ENCODE results near the gene PBX2.
"Not testable (repeated sequence)": the region's sequence is repeated elsewhere in the genome, so short reads cannot be mapped to it uniquely, and the experiment has no call there.

PBX2 gene

GRCh38 chr6:32188381-32189068, 1.5 kb downstream of the PBX2 start:
- peak overlapping the region; percentile 75 for H3K27ac ChIP-seq
- DNase-seq (ENCODE audit: low read depth, low spot score), result no peak

GRCh38 chr6:32187725-32188380, 2.1 kb downstream of the PBX2 start:
- not testable (repeated sequence) for DNase-seq (ENCODE audit: low read depth, low spot score); H3K27ac ChIP-seq

- peak overlapping the region; percentile 28 for H3K27ac ChIP-seq
- no peak for DNase-seq (ENCODE audit: low read depth, low spot score)
Measured at GRCh38 chr6:32187009-32187709, 2.8 kb downstream of the PBX2 start.

- H3K27ac ChIP-seq, result peak overlapping the region; percentile 28
- DNase-seq (ENCODE audit: low read depth, low spot score), result not testable (repeated sequence)
Measured at GRCh38 chr6:32186151-32186840, 3.7 kb downstream of the PBX2 start.

GRCh38 chr6:32185681-32186131, 4.3 kb downstream of the PBX2 start:
- H3K27ac ChIP-seq, result peak overlapping the region; percentile 28

GRCh38 chr6:32184084-32184640, 5.8 kb downstream of the PBX2 start, which contains the start of gene AGER:
AGER (minus strand) TSS chr6:32184253; CDS start chr6:32184222, 31 bp downstream.
- DNase-seq (ENCODE audit: low read depth, low spot score), result no peak
- no peak within 1 kb of the TSS for H3K27ac ChIP-seq

More at GRCh38 chr6:32185681-32186131, 4.3 kb downstream of the PBX2 start:
- DNase-seq (ENCODE audit: low read depth, low spot score), result not testable (repeated sequence)

GRCh38 chr6:32183483-32184083, 6.4 kb downstream of the PBX2 start:
- no peak overlapping the region for H3K27ac ChIP-seq
- no peak for DNase-seq (ENCODE audit: low read depth, low spot score)

- DNase-seq (ENCODE audit: low read depth, low spot score), result no peak
- no peak overlapping the region for H3K27ac ChIP-seq
Measured at GRCh38 chr6:32183030-32183429, 7.0 kb downstream of the PBX2 start.

GRCh38 chr6:32182555-32182981, 7.4 kb downstream of the PBX2 start:
- H3K27ac ChIP-seq, result no peak overlapping the region

GRCh38 chr6:32181915-32182529, 8.0 kb downstream of the PBX2 start:
- DNase-seq (ENCODE audit: low read depth, low spot score), result no peak

More at GRCh38 chr6:32182555-32182981, 7.4 kb downstream of the PBX2 start:
- DNase-seq (ENCODE audit: low read depth, low spot score), result no peak

GRCh38 chr6:32181148-32181702, 8.8 kb downstream of the PBX2 start:
- no peak for DNase-seq (ENCODE audit: low read depth, low spot score)
- no peak overlapping the region for H3K27ac ChIP-seq

More at GRCh38 chr6:32181915-32182529, 8.0 kb downstream of the PBX2 start:
- H3K27ac ChIP-seq, result no peak overlapping the region

- DNase-seq (ENCODE audit: low read depth, low spot score), result no peak
Measured at GRCh38 chr6:32179766-32180405, 10.1 kb downstream of the PBX2 start.

GRCh38 chr6:32178547-32179440, 11.2 kb downstream of the PBX2 start:
- H3K27ac ChIP-seq, result peak overlapping the region; percentile 97
- DNase-seq (ENCODE audit: low read depth, low spot score), result no peak

More at GRCh38 chr6:32179766-32180405, 10.1 kb downstream of the PBX2 start:
- no peak overlapping the region for H3K27ac ChIP-seq

- H3K27ac ChIP-seq, result peak within 1 kb of the TSS; percentile 97
- DNase-seq (ENCODE audit: low read depth, low spot score), result peak; percentile 100
Measured at GRCh38 chr6:32177788-32178546, 12.0 kb downstream of the PBX2 start, which contains the start of gene RNF5. RNF5 (plus strand) TSS chr6:32178405; CDS start chr6:32178512, 107 bp downstream.

GRCh38 chr6:32177183-32177787, 12.7 kb downstream of the PBX2 start:
- DNase-seq (ENCODE audit: low read depth, low spot score), result no peak
- H3K27ac ChIP-seq, result peak overlapping the region; percentile 97
